Caco-2 (cell line): ENCODE results near the gene SLC35F5. TPM values are rescaled to one million over a fixed set of nuclear protein-coding genes. Genes with fewer than 3 reads are reported as not detected.

ENCODE experiments used
- BruUV-seq: library from RNA; stranded (reverse); fragments of 400-500 nt; replicated peaks from 2 replicates; lab custom pipeline; 2021; lab: Mats Ljungman, UMichigan
- CTCF ChIA-PET: fragments of 300-600 bp; sonication (Branson Sonifier 250); formaldehyde crosslinking; loops from one replicate; lab custom pipeline; 2022; ENCODE audit warnings: antibody characterized with exemption; lab: Charles Lee
- POLR2A ChIA-PET: fragments of 300-600 bp; sonication (Branson Sonifier 250); formaldehyde crosslinking; loops from one replicate; lab custom pipeline; 2022; ENCODE audit warnings: antibody characterized with exemption; lab: Charles Lee
- DNase-seq, 2 experiments: peaks; one replicate each; pipeline versions ENCODE4 v3.0.0 to v3.0.0-alpha.2; 2020 to 2022
- H3K27me3 ChIP-seq: replicated peaks from 2 replicates; pipeline ENCODE4 v1.6.0; 2011; ENCODE audit warnings: low read length; ENCODE audit not compliant: control insufficient read depth, insufficient read depth
- H3K36me3 ChIP-seq: 2 replicates; pipeline ENCODE4 v1.5.1; 2011; ENCODE audit warnings: low read length; ENCODE audit not compliant: control insufficient read depth, insufficient read depth
- H3K4me1 ChIP-seq: fragments of 250-450 bp; sonication (Bioruptor Pico); 2 replicates; pipeline ENCODE4 v1.5.1; 2020; ENCODE audit warnings: mild to moderate bottlenecking
- H3K4me3 ChIP-seq: 2 replicates; pipeline ENCODE4 v1.5.1; 2011; ENCODE audit warnings: low read depth, mild to moderate bottlenecking, control low read depth, low read length
- H3K9me3 ChIP-seq: fragments of 250-450 bp; sonication (Bioruptor Pico); 2 replicates; pipeline ENCODE4 v1.5.1; 2020; ENCODE audit warnings: mild to moderate bottlenecking, moderate library complexity
- H3K27ac Mint-ChIP-seq: one replicate; pipeline ENCODE4 v1.8.0; 2022; ENCODE audit warnings: mixed read lengths; ENCODE audit not compliant: unreplicated experiment
- H3K27me3 Mint-ChIP-seq: one replicate; pipeline ENCODE4 v1.8.0; 2022; ENCODE audit warnings: mixed read lengths; ENCODE audit not compliant: insufficient read depth, unreplicated experiment
- H3K36me3 Mint-ChIP-seq: one replicate; pipeline ENCODE4 v1.8.0; 2022; ENCODE audit warnings: mild to moderate bottlenecking, mixed read lengths; ENCODE audit not compliant: insufficient read depth, unreplicated experiment
- H3K4me1 Mint-ChIP-seq: one replicate; pipeline ENCODE4 v1.8.0; 2022; ENCODE audit warnings: low read depth, mixed read lengths; ENCODE audit not compliant: unreplicated experiment
- H3K4me3 Mint-ChIP-seq: one replicate; pipeline ENCODE4 v1.8.0; 2022; ENCODE audit warnings: mild to moderate bottlenecking, moderate library complexity, mixed read lengths; ENCODE audit not compliant: unreplicated experiment
- H3K9me3 Mint-ChIP-seq: one replicate; pipeline ENCODE4 v1.8.0; 2022; ENCODE audit warnings: mixed read lengths; ENCODE audit not compliant: unreplicated experiment
- intact Hi-C: fragments of 100-400 bp; cut with micrococcal nuclease; formaldehyde crosslinking; loops from one replicate; pipeline ENCODE4 v1.10.0; 2022; ENCODE audit not compliant: unreplicated experiment
- total RNA-seq: library from RNA; stranded (reverse); gene quantifications from 2 replicates; pipeline ENCODE4 v1.2.3, GENCODE V29; 2022
- TF ChIP-seq, protein P1 (sequence below), 2 experiments: fragments of 200-600 bp in 1 of 2; IDR thresholded peaks; 1 replicate in 1 of 2; 2 replicates in 1 of 2; pipeline versions ENCODE4 v1.5.1 to v1.8.0; 2011 to 2022; ENCODE audit warnings: antibody characterized with exemption in 1 of 2, control low read depth in 1 of 2, inconsistent platforms in 1 of 2, low read depth in 1 of 2, low read length in 1 of 2, mild to moderate bottlenecking in 1 of 2, moderate library complexity in 1 of 2; ENCODE audit not compliant: insufficient read depth in 1 of 2, severe bottlenecking in 1 of 2, unreplicated experiment in 1 of 2

SLC35F5 gene
- total RNA-seq, 1 experiment from 2014 or later: 149 TPM

DNA sequence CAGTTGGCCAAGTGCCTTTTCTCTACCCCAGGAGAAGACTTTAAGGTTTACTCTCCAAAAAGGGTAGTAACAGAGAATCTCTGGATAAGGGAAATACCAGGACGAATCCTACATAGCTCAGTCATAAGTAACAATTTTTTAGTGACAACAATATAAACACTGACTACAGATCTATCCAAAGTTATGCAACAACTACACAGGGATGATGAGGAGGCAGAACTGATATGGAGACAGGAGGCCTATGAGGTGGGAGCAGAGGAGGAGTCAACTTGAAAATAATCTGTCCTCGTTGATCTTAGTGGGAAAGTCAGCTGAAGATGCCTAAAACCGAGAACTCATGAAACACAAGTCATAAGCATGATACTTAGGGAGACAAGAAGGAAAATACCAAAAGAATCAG is 40.2 kb downstream of the SLC35F5 start:
- H3K27me3 Mint-ChIP-seq: no peaks in the 10 kb centered on the region
- TF ChIP-seq, protein P1, sequence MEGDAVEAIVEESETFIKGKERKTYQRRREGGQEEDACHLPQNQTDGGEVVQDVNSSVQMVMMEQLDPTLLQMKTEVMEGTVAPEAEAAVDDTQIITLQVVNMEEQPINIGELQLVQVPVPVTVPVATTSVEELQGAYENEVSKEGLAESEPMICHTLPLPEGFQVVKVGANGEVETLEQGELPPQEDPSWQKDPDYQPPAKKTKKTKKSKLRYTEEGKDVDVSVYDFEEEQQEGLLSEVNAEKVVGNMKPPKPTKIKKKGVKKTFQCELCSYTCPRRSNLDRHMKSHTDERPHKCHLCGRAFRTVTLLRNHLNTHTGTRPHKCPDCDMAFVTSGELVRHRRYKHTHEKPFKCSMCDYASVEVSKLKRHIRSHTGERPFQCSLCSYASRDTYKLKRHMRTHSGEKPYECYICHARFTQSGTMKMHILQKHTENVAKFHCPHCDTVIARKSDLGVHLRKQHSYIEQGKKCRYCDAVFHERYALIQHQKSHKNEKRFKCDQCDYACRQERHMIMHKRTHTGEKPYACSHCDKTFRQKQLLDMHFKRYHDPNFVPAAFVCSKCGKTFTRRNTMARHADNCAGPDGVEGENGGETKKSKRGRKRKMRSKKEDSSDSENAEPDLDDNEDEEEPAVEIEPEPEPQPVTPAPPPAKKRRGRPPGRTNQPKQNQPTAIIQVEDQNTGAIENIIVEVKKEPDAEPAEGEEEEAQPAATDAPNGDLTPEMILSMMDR (IDR thresholded peaks at IDR 0.05; ENCODE audit: insufficient read depth in 1 of 2, low read depth in 1 of 2, low read length in 1 of 2, severe bottlenecking in 1 of 2, unreplicated experiment in 1 of 2): no peak
- peaks cover 3% of the 10 kb centered on the region for H3K36me3 ChIP-seq
- no peak overlapping the region for H3K27ac Mint-ChIP-seq
- 0 out of 2 replicates have a peak, but pooled peaks cover 5% of the 10 kb centered on the region for H3K4me1 ChIP-seq
- no peak overlapping the region for H3K4me3 ChIP-seq
- ChIA-PET CTCF (no interaction called here), POLR2A (no interaction called here)
- no peaks in the 10 kb centered on the region for H3K27me3 ChIP-seq
- intact Hi-C loops: no loop called here
- no peaks in the 10 kb centered on the region for H3K9me3 ChIP-seq
- no peaks in the 10 kb centered on the region for H3K9me3 Mint-ChIP-seq
- H3K36me3 Mint-ChIP-seq: peaks cover 54% of the 10 kb centered on the region
- no TSS peak for BruUV-seq
- DNase-seq: no peak
- no peaks in the 10 kb centered on the region for H3K4me1 Mint-ChIP-seq
- no peak overlapping the region for H3K4me3 Mint-ChIP-seq

DNA sequence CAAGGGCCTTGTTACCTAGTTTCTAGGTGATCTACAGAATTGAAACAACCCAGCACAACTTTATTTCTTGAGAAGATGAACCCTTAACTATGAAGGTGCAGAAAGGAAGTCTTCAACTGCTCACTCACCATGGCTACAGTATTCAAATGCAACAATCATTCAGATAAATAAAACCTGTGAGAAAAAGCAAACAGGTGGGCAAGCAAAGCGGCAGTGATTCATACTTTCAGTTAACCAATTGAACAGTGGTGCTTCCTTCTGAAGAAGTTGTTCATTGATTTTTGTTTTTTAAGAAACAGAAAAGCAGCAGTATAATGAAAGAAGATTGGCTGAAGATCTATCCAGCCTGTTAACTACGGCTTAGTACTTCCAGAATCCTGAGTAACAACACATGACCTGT is 43.5 kb downstream of the SLC35F5 start:
- Mint-ChIP-seq H3K4me3 (no peak overlapping the region), H3K27me3 (no peaks in the 10 kb centered on the region), H3K36me3 (peaks cover 48% of the 10 kb centered on the region), H3K27ac (no peak overlapping the region), H3K4me1 (peaks cover 7% of the 10 kb centered on the region), H3K9me3 (no peaks in the 10 kb centered on the region)
- CTCF ChIA-PET: no interaction called here
- Histone ChIP-seq H3K4me1 (peaks cover 11% of the 10 kb centered on the region; the same call in 1 of the 2 replicates), H3K9me3 (no peaks in the 10 kb centered on the region), H3K4me3 (no peak overlapping the region), H3K36me3 (peaks cover 3% of the 10 kb centered on the region), H3K27me3 (no peaks in the 10 kb centered on the region)
- TF ChIP-seq, protein P1 (IDR thresholded peaks at IDR 0.05; ENCODE audit: insufficient read depth in 1 of 2, low read depth in 1 of 2, low read length in 1 of 2, severe bottlenecking in 1 of 2, unreplicated experiment in 1 of 2): no peak
- intact Hi-C loops: no loop called here
- no TSS peak for BruUV-seq
- no peak for DNase-seq
- POLR2A ChIA-PET: no interaction called here

DNA sequence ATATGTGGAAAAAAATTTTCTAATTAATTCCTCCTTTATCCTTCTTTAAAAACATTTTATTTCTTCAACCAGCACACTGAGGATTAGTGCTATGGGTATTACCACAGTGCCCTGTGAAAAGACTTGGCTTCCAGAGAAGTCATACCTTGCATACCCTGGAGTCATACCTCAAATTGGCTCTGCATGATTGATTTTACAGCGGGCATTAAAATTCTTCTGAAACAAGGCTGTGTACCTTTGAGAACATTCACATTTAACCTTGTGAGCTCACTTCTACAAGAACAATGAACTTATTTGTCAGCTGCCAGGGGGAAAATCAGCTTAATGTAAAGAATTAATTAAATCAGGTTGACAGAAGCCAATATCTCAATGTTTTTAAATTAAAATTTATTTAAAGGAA is 44.6 kb downstream of the SLC35F5 start:
- Mint-ChIP-seq H3K4me3 (no peak overlapping the region), H3K27ac (no peak overlapping the region), H3K4me1 (peaks cover 7% of the 10 kb centered on the region), H3K36me3 (peaks cover 43% of the 10 kb centered on the region), H3K27me3 (no peaks in the 10 kb centered on the region), H3K9me3 (no peaks in the 10 kb centered on the region)
- intact Hi-C loops: no loop called here
- peaks cover 3% of the 10 kb centered on the region for H3K36me3 ChIP-seq
- no peaks in the 10 kb centered on the region for H3K9me3 ChIP-seq
- no peaks in the 10 kb centered on the region for H3K27me3 ChIP-seq
- CTCF ChIA-PET: no interaction called here
- DNase-seq: no peak
- POLR2A ChIA-PET: no interaction called here
- no TSS peak for BruUV-seq
- TF ChIP-seq, protein P1 (IDR thresholded peaks at IDR 0.05; ENCODE audit: insufficient read depth in 1 of 2, low read depth in 1 of 2, low read length in 1 of 2, severe bottlenecking in 1 of 2, unreplicated experiment in 1 of 2): no peak
- H3K4me3 ChIP-seq: no peak overlapping the region
- H3K4me1 ChIP-seq: peaks cover 11% of the 10 kb centered on the region; the same call in 1 of the 2 replicates
